NCI-H2081 (cell line): Measurements from ENCODE around the gene BAHCC1.

Experiments
- DNase-seq, 2 experiments: peaks; one replicate each; lab custom pipeline; 2025; lab: John Stamatoyannopoulos, UW

The BAHCC1 gene

DNA sequence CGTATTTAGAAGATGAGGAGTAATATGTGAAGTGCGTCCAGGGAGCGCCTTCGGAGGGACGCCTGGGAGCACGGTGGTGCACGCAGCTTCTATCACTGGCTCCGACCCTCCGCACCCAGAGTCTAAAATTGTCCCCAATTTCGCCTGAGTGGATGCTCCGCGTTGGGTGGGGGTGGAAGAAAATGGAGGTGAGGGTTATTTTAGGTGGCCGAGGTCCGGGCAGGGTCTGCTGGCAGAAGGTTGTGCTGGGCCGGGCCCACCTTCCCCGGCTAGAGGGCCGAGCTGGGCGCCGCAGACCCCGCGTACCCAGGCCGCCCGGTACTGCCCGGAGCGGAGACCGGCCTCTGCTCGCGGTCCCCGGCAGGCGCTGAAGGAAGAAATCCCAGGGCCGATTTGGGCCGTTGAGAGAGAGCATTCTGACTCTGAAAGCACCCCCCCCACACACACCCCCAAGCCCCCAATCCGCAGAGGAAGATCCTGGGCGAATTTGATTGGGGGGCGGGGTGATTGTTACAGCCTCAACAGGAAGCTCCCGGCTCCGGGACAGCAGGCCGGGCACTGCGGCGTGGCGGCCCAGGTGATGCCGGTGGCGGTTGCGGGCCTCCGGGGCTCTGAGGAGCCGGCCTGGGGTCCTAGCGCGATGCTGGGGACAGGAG, 3.0 kb downstream of the BAHCC1 start:
- DNase-seq, result no peak

DNA sequence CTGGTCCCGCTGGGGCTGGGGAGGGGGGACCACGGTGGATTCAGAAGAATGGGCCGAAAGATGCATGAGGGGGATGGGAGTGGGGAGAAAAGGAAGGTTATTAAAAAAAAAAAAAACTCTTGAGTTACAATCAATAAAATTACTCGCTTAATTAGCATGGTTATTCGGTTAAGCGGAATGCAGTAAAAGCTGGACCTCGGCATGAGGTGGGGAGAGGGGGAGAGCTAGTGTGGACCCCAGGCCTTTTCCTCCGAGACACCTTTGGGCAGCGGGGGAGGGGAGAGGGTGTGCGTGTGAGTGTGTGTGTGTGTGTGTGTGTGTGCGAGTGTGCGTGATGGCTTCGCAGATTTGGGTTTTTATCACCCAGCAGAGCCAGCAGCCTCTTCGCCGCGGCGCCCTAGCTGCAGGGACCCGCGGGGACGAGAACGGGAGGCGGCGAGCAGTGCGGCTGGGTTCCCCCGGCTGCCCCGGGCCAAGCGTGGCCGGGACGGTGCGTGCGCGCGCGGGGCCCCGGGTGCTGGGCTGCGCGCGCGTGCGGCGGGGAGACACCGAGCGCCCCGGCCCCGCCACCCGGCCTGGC, 3.7 kb downstream of the BAHCC1 start:
- no peak for DNase-seq

DNA sequence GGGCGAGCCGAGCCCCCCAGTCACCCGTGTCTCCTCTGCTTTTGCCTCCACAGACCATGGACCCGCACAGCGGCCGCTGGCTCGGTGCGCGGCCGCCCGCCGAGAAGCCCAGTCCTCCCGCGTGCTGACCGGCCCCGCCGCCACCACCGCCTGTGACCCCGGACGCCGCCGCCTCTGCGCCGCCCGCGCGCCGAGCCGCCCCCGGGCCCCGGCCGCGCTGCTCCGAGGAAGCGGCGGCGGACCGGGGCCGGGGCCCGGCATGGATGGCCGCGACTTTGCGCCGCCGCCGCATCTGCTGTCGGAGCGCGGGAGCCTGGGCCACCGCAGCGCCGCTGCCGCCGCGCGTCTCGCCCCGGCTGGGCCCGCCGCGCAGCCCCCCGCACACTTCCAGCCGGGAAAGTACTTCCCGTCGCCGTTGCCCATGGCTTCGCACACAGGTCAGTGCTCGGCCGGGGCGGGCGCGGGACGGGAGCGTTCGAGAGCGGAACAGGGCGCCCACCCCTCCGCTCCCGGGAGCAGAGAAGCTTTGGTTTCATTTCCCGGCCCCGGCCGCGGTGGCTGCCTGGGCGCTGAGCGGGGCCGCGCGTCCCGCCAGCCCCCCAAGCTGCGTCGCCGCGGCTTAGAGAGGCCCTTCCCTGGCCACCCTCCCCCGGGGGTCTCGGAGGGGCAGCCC, 4.4 kb downstream of the BAHCC1 start:
- DNase-seq, result no peak

DNA sequence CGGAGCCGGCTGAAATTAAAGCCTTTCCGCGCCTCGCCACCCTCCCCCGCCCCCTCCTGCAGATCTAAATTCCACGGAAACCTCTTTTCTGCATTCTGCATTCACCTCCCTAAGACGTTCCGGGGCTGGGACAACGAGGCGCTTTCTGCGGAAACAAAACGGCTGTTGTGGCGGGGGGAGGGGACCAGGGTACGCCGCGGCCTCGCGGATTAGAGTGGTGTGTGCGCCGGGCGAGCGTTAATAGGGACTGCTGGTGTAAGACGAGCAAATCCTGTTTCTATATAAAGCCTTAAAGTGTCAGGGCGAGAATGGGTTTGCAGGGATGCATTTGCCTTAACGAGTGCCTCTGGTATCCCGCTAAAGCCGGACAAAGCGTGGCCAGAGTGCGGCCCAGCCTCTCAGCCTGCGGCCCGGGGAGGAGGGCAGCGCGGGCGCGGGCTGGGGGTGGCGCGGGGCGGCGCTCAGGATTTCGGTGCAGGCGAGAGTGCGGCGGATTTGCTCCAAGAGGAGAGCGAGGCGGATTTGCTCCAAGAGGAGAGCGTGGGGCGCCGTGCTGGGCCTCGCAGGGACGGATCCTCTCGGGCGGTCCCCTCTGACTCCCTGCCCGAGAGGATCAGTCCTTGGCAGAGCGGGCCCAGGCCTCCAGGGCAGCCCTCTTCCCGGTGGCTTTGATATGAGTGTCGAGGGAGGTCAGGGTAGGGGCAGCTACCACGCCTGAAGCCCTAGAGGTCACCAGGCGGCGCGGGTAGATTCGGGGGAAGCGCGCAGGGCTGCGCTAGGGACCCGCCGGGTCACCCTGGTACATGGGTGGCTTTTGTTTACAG, 5.1 kb downstream of the BAHCC1 start:
- DNase-seq, result no peak

DNA sequence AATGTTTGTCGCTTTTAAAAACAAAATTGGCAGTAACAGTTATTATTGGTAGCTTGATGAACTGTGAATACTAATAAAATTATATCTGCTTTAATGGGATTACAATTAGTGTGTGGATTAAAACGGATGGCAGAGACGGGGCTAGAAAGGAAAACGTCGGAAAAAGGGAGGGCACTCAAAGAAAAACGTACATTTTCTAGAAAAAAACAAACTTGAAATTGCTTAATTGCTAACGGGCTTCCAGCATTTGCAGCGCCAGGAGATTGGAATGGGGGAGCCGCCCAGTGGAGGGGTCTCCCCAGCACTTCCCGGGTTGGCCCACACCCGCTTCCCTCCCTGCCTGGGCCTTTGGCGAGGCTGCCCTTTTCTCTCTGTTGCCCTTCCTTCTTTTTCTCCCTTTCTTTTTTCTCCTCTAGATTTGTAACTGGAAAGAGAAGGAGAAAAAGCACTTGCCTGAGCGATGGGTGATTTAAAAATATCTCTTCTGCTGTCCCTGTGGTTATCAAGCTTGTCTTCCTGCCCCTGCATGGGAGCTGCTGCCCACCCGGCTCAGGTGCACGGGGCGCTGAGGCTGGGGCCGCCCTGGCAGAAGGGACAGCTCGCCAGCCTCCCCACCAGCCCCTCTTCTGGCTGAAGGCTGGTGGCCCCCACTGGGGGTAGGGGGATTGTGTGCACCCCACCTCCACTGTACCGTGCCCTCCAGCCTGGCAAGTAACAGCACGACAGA, 5.9 kb downstream of the BAHCC1 start:
- DNase-seq, result no peak

DNA sequence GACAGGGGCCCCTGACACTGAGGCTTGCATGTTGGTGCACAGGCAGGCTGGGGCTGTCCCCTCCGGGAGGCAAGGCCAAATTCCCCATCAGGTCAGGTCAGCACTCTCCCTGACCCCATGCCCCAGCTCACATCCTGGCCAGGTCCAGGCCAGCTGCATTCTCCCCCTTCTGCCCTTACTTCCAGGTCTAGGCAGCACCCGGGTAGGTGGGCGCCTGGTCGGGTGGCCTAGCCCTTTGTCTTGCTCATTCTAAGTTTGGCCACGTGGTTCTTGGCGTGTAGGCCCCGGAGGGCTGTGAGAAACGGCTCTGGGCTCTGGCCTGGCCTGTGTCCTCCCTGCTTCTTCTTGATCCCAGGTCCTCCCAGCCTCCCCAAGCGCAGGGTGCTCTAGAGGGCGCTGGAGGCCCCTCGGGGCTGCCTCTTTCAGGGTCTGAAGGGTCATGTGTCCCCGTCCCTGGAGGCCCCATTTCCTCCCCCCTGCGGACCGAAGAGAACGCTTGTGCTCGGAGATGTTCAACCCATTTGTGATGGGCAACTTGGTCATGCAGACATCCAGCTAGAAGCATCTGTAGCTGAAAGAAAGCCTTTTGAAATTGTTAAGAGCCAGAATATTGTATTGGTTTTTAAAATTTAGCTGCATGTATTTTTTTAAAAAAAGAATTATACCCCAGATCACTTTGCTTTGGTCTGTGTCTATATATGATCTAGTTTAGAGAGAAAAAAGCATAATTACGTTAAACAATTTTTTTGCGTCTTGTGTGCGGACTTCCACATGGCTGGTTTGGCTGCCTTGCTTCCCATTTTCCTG, 6.7 kb downstream of the BAHCC1 start:
- DNase-seq, result no peak

DNA sequence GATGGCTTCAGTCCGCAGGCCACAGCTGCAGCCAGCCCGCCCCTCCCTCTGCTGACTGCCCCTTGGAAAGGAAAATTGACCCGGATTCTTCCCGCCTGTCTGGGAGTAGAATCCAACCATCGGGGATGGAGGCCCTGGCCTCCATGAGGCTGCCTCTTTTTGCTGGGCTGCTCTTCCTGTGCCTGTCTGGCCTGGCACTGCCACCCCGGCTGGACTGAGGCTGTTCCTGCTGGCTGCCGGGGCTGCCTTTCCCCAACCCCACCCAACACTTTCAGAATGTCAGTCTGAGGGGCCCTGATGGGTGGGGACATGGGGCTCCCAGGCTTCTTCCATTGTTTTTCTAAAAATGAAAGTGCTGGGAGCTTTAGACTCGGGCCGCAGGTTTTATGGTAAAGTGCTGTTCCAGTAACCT, 7.3 kb downstream of the BAHCC1 start:
- no peak for DNase-seq

DNA sequence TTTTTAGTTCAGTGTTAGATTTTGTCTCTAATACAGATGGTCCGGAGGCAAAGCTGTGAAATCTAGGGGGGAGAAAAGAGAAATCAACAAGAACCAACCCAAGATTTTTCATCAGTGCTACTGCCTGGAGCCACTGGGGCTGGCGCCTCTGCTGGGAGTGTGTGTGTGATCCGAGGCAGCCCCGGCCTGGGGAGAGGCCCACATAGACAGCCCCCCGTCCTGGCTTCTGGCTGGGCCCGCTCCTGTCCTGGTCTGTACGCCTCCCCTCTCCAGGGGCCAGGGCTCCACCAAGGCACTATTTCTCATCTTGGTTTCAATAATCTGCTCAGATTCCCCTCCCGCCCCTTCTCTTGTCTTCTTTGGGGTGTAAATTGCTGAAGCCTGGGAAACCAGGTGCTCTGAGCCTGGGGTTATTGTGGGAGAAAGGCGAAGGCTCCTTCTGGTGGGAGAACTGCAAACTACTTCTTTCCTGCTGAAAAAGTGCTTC, 7.8 kb downstream of the BAHCC1 start:
- DNase-seq, result no peak

DNA sequence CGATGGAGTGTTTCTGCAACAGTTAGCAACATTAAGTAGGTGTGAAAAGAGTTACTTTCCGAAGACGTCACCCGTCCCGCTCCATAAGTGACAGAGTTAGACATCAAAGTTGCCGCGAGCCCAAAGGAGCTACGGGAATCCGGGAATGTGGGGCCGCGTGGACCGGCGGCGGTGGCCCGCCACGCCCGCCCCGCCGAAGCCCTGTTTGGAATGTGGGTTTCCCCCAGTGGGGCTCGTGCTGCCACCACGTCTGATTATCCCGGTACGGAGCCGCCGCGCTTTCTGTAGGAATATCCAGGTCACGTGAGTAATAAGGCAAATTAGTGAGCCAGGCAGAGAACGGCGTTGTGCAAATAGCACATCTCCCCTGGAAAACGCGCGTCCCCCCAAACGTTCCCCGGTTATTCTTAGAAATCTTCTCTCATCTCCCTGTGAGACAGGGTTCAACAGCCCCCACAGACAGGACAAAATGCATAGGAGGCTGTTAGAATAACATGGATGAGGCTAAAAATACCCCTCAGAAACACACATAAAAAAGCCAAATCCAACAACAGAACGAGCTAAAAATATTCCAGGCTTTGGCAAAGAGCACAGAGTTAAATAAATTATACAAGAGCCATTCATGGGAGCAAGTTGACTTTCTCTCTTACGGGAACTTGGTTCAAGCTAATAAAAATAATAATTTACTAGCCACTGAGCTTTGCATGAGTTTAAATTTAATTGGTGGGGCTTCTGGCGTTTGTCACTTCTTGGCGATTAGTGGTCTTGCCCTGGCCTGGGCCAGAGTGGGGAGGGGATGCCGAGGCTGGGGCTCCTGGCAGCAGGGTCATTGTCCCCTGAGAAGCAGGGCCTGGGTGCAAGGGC, 8.6 kb downstream of the BAHCC1 start:
- DNase-seq, result no peak

DNA sequence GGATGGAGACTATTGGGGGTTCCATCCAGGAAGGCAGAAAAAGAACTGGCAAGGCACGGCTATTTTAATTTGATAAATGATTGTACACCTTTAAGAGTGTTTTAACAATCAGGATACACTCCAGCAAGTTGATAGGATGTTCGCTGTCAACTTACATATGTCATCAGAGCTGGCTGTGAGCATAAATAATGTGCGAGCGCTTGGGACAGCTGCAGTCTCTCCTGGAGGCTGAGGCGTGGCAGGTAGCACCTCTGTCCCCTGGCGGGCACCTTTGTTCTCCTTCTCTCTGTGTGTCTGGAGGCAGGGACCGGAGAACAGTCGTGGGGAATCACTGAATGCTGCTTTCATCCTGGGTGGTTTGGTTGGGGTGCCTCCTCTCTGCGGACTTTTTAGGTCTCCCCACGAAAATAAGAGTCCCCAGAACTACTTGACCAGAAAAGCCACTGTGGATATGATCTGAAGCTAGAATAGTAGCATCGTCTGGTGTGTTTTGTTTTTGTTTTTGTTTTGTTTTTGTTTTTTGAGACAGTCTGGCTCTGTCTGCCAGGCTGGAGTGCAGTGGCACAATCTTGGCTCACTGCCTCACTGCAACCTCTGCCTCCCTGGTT, 9.4 kb downstream of the BAHCC1 start:
- peak; percentile 23 to 62 for DNase-seq

DNA sequence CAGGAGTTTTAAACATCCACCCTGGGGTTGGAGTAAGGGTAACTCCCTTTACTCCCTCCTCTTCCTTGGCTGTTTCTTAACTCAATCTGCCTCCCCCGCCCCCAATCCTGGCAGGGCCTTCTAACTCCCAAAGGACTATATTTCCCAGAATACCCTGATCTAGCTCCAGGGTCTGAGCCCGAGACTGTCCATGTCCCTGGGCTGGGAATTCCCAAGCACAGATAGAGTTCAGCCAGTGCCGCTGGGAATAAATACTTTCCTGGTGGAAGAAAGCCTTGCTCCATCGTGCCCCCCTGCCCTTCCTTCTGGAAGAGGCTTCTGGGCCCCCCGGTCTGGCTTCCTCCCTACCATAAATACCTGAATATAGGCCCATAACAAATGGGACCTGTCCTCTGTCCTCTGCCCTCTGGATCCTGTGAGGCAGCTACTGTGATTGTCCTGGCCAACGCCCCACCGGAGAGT, 10.2 kb downstream of the BAHCC1 start:
- no peak for DNase-seq

DNA sequence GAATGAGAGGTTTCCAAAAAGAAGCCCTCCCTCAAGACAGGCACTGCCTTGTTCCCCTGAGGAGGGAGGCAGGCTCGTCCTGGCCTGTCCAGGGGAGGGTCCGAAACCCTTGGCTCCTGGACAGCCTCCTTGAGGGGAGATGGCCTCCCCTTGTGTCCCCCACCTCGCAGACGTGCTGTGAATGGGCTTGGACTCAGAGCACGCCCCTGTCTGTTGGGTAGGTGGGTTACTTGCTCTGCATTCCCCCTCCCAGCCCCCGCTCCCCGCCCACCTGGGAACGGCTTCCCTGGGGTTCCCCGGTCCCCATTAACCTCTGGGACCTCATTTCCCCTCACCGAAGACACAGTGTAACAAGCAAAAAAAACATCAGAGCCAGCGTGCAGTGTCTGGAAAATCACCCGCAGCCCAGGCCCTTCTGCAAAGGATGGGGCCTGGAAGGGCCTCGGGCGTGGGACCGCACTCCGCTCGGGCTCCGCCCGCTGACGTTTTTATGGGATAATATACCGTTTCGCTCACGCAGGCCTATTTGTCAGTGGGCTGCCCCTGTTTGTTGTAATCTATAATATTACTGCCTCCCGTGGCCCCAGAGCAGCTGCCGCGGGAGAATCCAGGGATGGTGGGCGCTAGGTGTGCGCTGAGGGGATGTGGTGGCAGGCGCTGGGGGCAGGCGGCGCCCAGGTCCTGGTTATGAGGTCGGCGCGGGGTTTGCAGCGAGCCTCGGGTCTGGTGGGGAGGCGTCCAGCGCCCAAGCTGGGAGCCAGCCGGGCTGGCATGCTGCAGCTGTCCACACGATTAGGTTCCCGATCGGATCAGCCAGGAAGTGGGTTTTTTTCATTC, 11.1 kb downstream of the BAHCC1 start:
- DNase-seq, result peak in 1 of 2 experiments; percentile 66

DNA sequence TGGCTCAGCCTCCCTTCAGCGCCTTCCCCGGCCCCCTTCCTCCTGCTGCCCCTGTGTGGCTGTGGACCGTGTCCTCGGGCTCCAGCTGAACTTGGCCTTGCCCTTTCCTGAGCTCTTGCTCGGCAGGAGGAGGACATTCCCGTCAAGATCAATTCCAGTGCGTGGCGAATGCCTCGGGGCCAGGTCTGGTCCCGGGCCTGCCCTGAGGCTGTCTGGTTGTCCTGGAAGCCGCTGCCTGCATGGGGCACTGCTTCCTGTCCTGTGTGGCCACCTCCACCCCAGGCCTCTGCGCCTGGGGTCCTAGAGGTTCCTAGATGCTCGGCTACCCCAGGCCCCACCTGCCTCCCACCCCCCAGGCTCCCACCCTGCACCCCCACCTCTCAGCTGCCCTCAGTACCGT, 12.8 kb downstream of the BAHCC1 start:
- no peak for DNase-seq

DNA sequence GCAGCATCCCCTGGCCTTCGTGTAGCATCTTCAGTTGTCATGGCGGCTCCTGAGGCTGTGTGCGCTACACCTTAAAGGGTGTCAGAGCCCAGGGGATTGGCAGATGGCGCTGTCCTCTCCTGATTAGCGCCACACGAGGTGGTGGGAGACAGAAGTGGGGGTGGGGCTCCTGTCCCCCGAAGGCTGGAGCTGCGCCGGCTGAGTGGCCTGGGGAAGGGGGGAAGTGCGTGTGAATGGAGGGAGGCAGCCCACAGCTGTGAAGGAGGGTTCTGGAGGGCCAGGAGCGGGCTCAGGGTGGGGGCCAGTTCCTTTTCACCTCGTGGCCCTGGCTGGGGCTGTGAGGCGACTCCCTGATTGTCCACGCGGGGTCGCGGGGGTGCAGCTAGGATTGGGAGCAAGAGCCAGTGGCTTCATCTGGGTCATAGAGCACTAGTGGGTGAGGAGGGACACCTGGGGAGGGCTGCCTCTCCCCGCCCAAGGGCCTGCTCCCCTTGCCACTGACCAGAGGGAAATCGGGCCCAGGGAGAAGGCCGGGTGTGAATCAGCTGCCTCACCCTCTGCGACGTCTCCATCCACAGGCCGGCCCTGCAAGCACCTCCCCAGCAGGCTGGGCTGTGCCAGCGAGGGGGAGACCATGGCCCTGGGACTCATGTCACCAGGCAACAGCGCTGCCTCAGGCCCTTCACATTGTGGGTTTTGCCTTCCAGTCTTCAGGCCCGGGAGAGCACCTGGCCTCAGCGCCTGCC, 14.1 kb downstream of the BAHCC1 start:
- peak in 1 of 2 experiments; percentile 30 for DNase-seq

DNA sequence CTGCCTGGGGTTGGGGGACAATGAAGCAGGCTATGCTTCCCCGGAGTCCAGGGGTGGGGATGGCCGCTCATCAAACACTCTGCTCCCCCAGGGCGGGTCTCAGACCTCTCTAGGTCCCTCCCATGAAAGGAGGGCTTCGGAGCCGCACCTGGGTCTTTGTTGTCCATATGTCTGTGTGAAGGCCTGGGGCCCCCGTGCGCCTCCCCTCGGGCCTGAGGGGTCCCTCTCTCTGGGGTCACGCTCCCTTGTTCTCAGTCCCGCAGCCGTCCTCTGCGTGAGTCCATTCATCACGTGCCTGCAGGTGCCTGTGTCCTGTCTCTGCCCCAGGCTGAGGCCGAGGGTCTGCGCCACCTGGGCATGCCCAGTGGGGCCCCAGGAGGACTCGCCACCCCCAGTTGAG, 15.6 kb downstream of the BAHCC1 start:
- no peak for DNase-seq

DNA sequence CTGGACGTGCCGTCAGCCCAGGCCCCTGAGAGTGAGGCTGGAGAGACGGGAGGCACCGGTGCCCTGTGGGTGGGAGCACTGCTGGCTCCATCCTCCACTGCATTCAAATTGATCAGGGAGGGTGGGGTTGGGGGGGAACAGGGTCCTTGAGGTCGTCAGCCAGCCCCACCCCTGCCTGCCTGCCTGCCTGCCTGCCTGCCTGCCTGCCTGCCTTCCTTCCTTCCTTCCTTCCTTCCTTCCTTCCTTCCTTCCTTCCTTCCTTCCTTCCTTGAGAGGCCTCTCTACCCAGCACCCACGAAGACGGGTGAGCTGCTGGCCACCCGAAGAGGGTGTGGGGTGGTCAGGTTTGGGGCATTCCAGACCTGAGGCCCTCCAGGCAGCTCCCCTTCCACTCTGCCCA, 16.0 kb downstream of the BAHCC1 start:
- DNase-seq, result no peak

DNA sequence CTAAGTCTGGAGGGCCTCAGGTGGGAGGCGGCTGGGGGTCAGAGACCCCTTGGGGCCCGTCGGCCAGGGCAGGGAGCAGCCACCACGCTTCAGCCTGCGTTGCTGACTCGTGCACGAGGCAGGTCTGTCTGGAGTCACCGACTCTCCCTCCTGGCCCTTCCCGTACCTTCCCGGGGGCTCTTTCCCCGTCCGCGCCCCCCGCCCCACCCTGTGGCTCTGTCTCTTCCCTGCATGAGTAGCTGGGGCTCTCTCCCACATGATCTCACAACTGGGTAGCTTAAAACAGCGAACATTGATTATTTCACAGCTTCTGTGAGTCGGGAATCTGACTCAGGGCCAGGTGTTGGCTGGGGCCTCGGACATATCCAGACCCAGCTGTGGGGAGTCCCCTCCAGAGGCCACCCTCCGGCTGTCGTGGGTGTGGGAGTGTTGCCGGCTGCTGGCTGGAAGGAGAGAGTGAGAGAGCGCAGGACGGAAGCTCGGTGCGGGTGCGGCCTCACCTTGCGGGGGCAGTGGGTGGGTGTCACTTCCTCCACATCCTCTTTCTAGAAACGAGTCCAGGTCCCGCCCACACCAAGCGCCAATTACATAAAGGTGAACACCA, 17.3 kb downstream of the BAHCC1 start:
- no peak for DNase-seq
